ENCODE data around the gene RNASEH1.

RNASEH1 gene

GRCh38 chr2:3547915-3548314 is 10.2 kb downstream of the RNASEH1 start:
- no peak for DNase-seq (ENCODE audit: low read depth)

- no peak for DNase-seq (ENCODE audit: low read depth)
These were observed 12.2 kb downstream of the RNASEH1 start for GRCh38 chr2:3545788-3546478.

- no peak for DNase-seq (ENCODE audit: low read depth)
These were observed 15.0 kb downstream of the RNASEH1 start for GRCh38 chr2:3543023-3543683.

- no peak for DNase-seq (ENCODE audit: low read depth)
These were observed 16.0 kb downstream of the RNASEH1 start for GRCh38 chr2:3542107-3542506.

- no peak for DNase-seq (ENCODE audit: low read depth)
These were observed 18.3 kb downstream of the RNASEH1 start for GRCh38 chr2:3539836-3540235.

GRCh38 chr2:3536682-3537632 is 21.2 kb downstream of the RNASEH1 start:
- DNase-seq (ENCODE audit: low read depth), result peak; percentile 68

- peak; percentile 96 for DNase-seq (ENCODE audit: low read depth)
These were observed 22.1 kb downstream of the RNASEH1 start for GRCh38 chr2:3535794-3536681.

- DNase-seq (ENCODE audit: low read depth), result no peak
These were observed 22.7 kb downstream of the RNASEH1 start for GRCh38 chr2:3535467-3535793.

- DNase-seq (ENCODE audit: low read depth), result no peak
These were observed 23.8 kb downstream of the RNASEH1 start for GRCh38 chr2:3534251-3534814.

- no peak for DNase-seq (ENCODE audit: low read depth)
These were observed 24.3 kb downstream of the RNASEH1 start for GRCh38 chr2:3533836-3534235.

- DNase-seq (ENCODE audit: low read depth), result no peak
These were observed 25.2 kb downstream of the RNASEH1 start for GRCh38 chr2:3532941-3533340.

- no peak for DNase-seq (ENCODE audit: low read depth)
These were observed 28.7 kb downstream of the RNASEH1 start for GRCh38 chr2:3529316-3530025.

- DNase-seq (ENCODE audit: low read depth), result no peak
These were observed 30.0 kb downstream of the RNASEH1 start for GRCh38 chr2:3527886-3528785.

- DNase-seq (ENCODE audit: low read depth), result no peak
These were observed 31.3 kb downstream of the RNASEH1 start for GRCh38 chr2:3526871-3527270.

GRCh38 chr2:3523551-3524041 is 34.5 kb downstream of the RNASEH1 start:
- peak; percentile 73 for DNase-seq (ENCODE audit: low read depth)

- peak; percentile 61 for DNase-seq (ENCODE audit: low read depth)
These were observed 35.1 kb downstream of the RNASEH1 start for GRCh38 chr2:3522961-3523421.

GRCh38 chr2:3520591-3520990 is 37.5 kb downstream of the RNASEH1 start:
- no peak for DNase-seq (ENCODE audit: low read depth)

GRCh38 chr2:3519255-3520205 is 38.6 kb downstream of the RNASEH1 start, which contains the start of gene ADI1:
ADI1 (minus strand) TSS chr2:3519531; CDS start chr2:3519487, 44 bp downstream.
- peak; percentile 80 for DNase-seq (ENCODE audit: low read depth)

Data from EH (cell line).